ENCODE measurements around the gene ZNF469. TPM values are rescaled to one million over a fixed set of nuclear protein-coding genes. Genes with fewer than 3 reads are reported as not detected.

Gene ZNF469
- total and polyA plus RNA-seq, 8 donors = 0.14 to 2.0 (median 0.34) TPM

GRCh38 chr16:88385112-88385594 is 2.4 kb downstream of the ZNF469 start:
- no peaks in the 10 kb centered on the region for H3K27me3 ChIP-seq
- FAIRE-seq = no peak
- H3K4me1 ChIP-seq = no peaks in the 10 kb centered on the region
- no peak overlapping the region for H3K27ac ChIP-seq
- WGBS, 2 donors = 77 to 80% methylated on average over 5 of the region's 5 CpGs
- H3K36me3 ChIP-seq = no peaks in the 10 kb centered on the region
- no peak for TF ChIP-seq CTCF (IDR thresholded peaks at IDR 0.05)
- no peak for ATAC-seq
- no peaks in the 10 kb centered on the region for H3K9me3 ChIP-seq
- intact Hi-C loops (cut with DNase I) = no loop called here
- no peak overlapping the region for H3K4me3 ChIP-seq
- DNase-seq = peak in 1 of 6 donors; percentile 0

- ATAC-seq (no peak), DNase-seq (peak in 3 of 6 donors; percentile 15 to 48 (median 33)), FAIRE-seq (no peak)
- WGBS, 2 donors = 71 to 81% methylated on average over 29 to 31 of the region's 31 CpGs
- Histone ChIP-seq H3K27me3 (no peaks in the 10 kb centered on the region), H3K27ac (no peak overlapping the region), H3K36me3 (no peaks in the 10 kb centered on the region), H3K4me1 (no peaks in the 10 kb centered on the region), H3K9me3 (no peaks in the 10 kb centered on the region), H3K4me3 (no peak overlapping the region)
- intact Hi-C loops (cut with DNase I) = no loop called here
- no peak for TF ChIP-seq CTCF (IDR thresholded peaks at IDR 0.05)
Measured at GRCh38 chr16:88385831-88386815, 3.4 kb downstream of the ZNF469 start.

- H3K4me1 ChIP-seq = no peaks in the 10 kb centered on the region
- H3K4me3 ChIP-seq = no peak overlapping the region
- DNase-seq (peak in 3 of 6 donors; percentile 23 to 66 (median 52)), ATAC-seq (no peak), FAIRE-seq (no peak)
- no peaks in the 10 kb centered on the region for H3K9me3 ChIP-seq
- intact Hi-C loops (cut with DNase I) = no loop called here
- WGBS, 2 donors = 52 to 65% methylated on average over 29 of the region's 29 CpGs
- no peak for TF ChIP-seq CTCF (IDR thresholded peaks at IDR 0.05)
- no peaks in the 10 kb centered on the region for H3K36me3 ChIP-seq
- peak overlapping the region; percentile 75 to 89 (median 80) for H3K27ac ChIP-seq
- H3K27me3 ChIP-seq = no peaks in the 10 kb centered on the region
Measured at GRCh38 chr16:88387180-88387765, 4.5 kb downstream of the ZNF469 start.

- Histone ChIP-seq H3K4me1 (no peaks in the 10 kb centered on the region), H3K27ac (peak overlapping the region; percentile 75 to 89 (median 80)), H3K9me3 (no peaks in the 10 kb centered on the region), H3K36me3 (no peaks in the 10 kb centered on the region), H3K27me3 (no peaks in the 10 kb centered on the region), H3K4me3 (no peak overlapping the region)
- peak; percentile 69 to 90 (median 76) for DNase-seq
- intact Hi-C loops (cut with DNase I) = no loop called here
- no peak for FAIRE-seq
- ATAC-seq = peak; percentile 79 to 95 (median 90)
- 28 to 29% methylated on average over 25 to 27 of the region's 27 CpGs for WGBS, 2 donors
- no peak for TF ChIP-seq CTCF (IDR thresholded peaks at IDR 0.05)
Measured at GRCh38 chr16:88387941-88388627, 5.3 kb downstream of the ZNF469 start.
